NCI-H2171 treated with DMSO at 0.1 percent for 48 hours (cell line): ENCODE results near the gene PRR22.
A peak's percentile ranks its signal among the peaks of the same experiment; 100 is the strongest.
"Not testable (repeated sequence)": the region's sequence is repeated elsewhere in the genome, so short reads cannot be mapped to it uniquely, and the experiment has no call there.

Source experiments
- DNase-seq: peaks from one replicate; lab custom pipeline; 2025; lab: John Stamatoyannopoulos, UW

PRR22 gene

DNA sequence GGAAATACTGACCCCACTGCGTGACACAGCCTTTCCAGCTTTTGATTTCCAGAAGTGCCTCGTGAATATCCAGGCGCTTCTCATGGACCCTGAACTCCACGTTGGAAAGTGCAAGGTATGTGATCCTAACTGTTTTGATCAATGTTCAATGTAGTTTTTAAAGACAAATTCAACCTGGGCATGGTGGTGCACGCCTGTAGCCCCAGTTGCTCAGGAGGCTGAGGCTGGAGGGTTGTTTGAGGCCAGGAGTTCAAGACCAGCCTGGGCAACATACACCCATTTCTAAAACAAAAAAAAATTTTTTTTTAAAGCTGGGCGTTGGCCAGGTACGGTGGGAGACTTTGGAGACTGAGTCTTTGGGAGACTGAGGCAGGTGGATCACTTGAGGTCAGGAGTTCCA lies 32.8 kb downstream of the PRR22 start:
- no peak for DNase-seq

GRCh38 chr19:5749505-5749904 lies 35.0 kb downstream of the PRR22 start:
- no peak for DNase-seq

GRCh38 chr19:5748920-5749319 lies 35.6 kb downstream of the PRR22 start:
- DNase-seq: peak; percentile 18

DNA sequence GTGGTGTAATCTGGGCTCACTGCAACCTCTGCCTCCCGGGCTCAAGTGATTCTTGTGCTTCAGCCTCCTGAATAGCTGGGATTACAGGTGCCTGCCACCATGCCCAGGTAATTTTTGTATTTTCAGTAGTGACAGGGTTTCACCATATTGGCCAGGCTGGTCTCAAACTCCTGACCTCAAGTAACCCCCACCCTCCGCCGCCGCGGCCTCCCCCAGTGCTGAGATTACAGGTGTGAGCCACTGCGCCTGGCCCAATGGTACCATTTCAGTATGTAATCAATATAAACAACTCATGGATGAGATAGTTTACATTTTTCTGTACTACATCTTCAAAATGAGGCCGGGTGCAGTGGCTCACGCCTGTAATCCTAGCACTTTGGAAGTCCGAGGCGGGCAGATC lies 39.5 kb downstream of the PRR22 start:
- not testable (repeated sequence) for DNase-seq

- DNase-seq: no peak
These were observed 40.9 kb downstream of the PRR22 start for GRCh38 chr19:5743630-5744029.

GRCh38 chr19:5742051-5742450 lies 42.5 kb downstream of the PRR22 start:
- no peak for DNase-seq

DNA sequence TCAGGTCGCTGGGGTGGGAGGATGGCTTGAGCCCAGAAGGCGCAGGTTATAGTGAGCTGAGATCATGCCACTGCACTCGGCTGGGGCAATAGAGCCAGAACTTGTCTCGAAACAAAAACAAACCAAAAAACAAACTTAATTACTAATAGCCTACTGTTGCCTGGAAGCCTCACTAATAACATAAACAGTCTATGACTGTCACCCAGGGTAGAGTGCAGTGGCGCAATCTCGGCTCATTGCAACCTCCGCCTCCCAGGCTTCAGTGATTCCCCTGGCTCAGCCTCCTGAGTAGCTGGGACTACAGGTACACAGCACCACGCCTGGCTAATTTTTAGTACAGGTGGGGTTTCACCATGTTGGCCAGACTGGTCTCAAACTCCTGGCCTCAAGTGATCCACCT lies 46.1 kb downstream of the PRR22 start:
- no peak for DNase-seq

GRCh38 chr19:5733172-5733571 lies 51.4 kb downstream of the PRR22 start:
- not testable (repeated sequence) for DNase-seq
